HepG2 (cell line): ENCODE results near the gene RRP36. TPM values are rescaled to one million over a fixed set of nuclear protein-coding genes. Genes with fewer than 3 reads are reported as not detected.

Experiments used
- AKNA ChIP-seq: sonication (generic); formaldehyde crosslinking; IDR thresholded peaks from 2 replicates; pipeline ENCODE4 v1.4.0; 2020; ENCODE audit warnings: missing genetic modification reagents, borderline replicate concordance
- ATRX ChIP-seq: sonication (generic); formaldehyde crosslinking; IDR thresholded peaks from 2 replicates; pipeline ENCODE4 v1.4.0; 2020; ENCODE audit warnings: missing genetic modification reagents, borderline replicate concordance
- CEBPG ChIP-seq: IDR thresholded peaks from 2 replicates; pipeline ENCODE4 v1.6.1; 2016
- CREB3 ChIP-seq: sonication (generic); formaldehyde crosslinking; IDR thresholded peaks from 2 replicates; pipeline ENCODE4 v1.5.0; 2020; ENCODE audit warnings: missing genetic modification reagents
- E2F1 ChIP-seq: sonication (generic); formaldehyde crosslinking; IDR thresholded peaks from 2 replicates; pipeline ENCODE4 v1.5.0; 2020; ENCODE audit warnings: missing genetic modification reagents
- FOXA1 ChIP-seq, 2 experiments: fragments of 450-650 bp in 1 of 2; sonication (generic) in 1 of 2; formaldehyde crosslinking in 1 of 2; IDR thresholded peaks; 2 replicates each; pipeline versions ENCODE4 v1.4.0 to v1.6.1; 2016 to 2020; ENCODE audit warnings: missing genetic modification reagents in 1 of 2
- HMGXB4 ChIP-seq, 2 experiments: sonication (generic) in 1 of 2; formaldehyde crosslinking in 1 of 2; IDR thresholded peaks; 2 replicates each; pipeline versions ENCODE4 v1.4.0 to v1.6.1; 2018 to 2020; ENCODE audit warnings: missing genetic modification reagents in 2 of 2, borderline replicate concordance in 1 of 2, low read depth in 1 of 2, mild to moderate bottlenecking in 1 of 2, missing biosample characterization in 1 of 2
- KDM3A ChIP-seq: IDR thresholded peaks from 2 replicates; pipeline ENCODE4 v1.6.1; 2018; ENCODE audit warnings: low read depth, missing compliant biosample characterization
- MYC ChIP-seq: sonication (generic); formaldehyde crosslinking; IDR thresholded peaks from 2 replicates; pipeline ENCODE4 v1.9.0; 2021; ENCODE audit warnings: missing genetic modification reagents, borderline replicate concordance
- PHF20 ChIP-seq: sonication (generic); formaldehyde crosslinking; IDR thresholded peaks from 2 replicates; pipeline ENCODE4 v1.5.0; 2020; ENCODE audit warnings: mild to moderate bottlenecking, missing genetic modification reagents
- PHF21A ChIP-seq: sonication (generic); formaldehyde crosslinking; IDR thresholded peaks from 2 replicates; pipeline ENCODE4 v1.5.0; 2020; ENCODE audit warnings: mild to moderate bottlenecking, missing genetic modification reagents
- PHF8 ChIP-seq: sonication (generic); formaldehyde crosslinking; IDR thresholded peaks from 2 replicates; pipeline ENCODE4 v1.5.0; 2020; ENCODE audit warnings: missing genetic modification reagents
- TBP ChIP-seq: sonication (generic); formaldehyde crosslinking; IDR thresholded peaks from 2 replicates; pipeline ENCODE4 v1.5.0; 2020; ENCODE audit warnings: missing genetic modification reagents
- ZFP91 ChIP-seq: sonication (generic); formaldehyde crosslinking; IDR thresholded peaks from 2 replicates; pipeline ENCODE4 v1.9.0; 2022; ENCODE audit warnings: missing genetic modification reagents, mild to moderate bottlenecking, borderline replicate concordance
- ZNF512 ChIP-seq: sonication (generic); formaldehyde crosslinking; IDR thresholded peaks from 2 replicates; pipeline ENCODE4 v1.4.0; 2020; ENCODE audit warnings: mild to moderate bottlenecking, missing genetic modification reagents
- ZNF530 ChIP-seq: sonication (generic); formaldehyde crosslinking; IDR thresholded peaks from 2 replicates; pipeline ENCODE4 v1.5.0; 2020; ENCODE audit warnings: low read depth, mild to moderate bottlenecking, missing genetic modification reagents
- ZNF792 ChIP-seq: IDR thresholded peaks from 2 replicates; pipeline ENCODE4 v1.6.1; 2016
- polyA plus RNA-seq, 8 experiments: library from polyadenylated mRNA; depleted of rRNA in 3 of 8; stranded (reverse) in 7 of 8; unstranded in 1 of 8; fragments of >200 nt; fragmentation: Illumina TruSeq in 4 of 8; extraction: Trizol in 4 of 8; gene quantifications; 2 replicates each; pipeline versions ENCODE4 v1.2.1 to v1.2.3, GENCODE V29; 2011 to 2016; ENCODE audit warnings: low read depth in 4 of 8, missing spikeins in 1 of 8, mixed read lengths in 1 of 8; ENCODE audit not compliant: insufficient read depth in 1 of 8
- total RNA-seq, 5 experiments: library from RNA; depleted of rRNA; stranded (reverse); fragments of >200 nt; fragmentation: Illumina TruSeq; extraction: Trizol; gene quantifications; 2 replicates each; pipeline ENCODE4 v1.2.3, GENCODE V29; 2016; ENCODE audit warnings: low read depth in 1 of 5

The RRP36 gene
- total and polyA plus RNA-seq, 2 of the 13 experiments (the other 11 are each of a cell fraction or from before 2014, with no cell fraction given) = 29.5 to 144 TPM

- TF ChIP-seq ZNF512 (CRISPR knock-in tag) = no peak
- TF ChIP-seq HMGXB4 (CRISPR knock-in tag; IDR thresholded peaks at IDR 0.05; ENCODE audit: borderline replicate concordance in 1 of 2, low read depth in 1 of 2) = no peak
- TF ChIP-seq ZFP91 (CRISPR knock-in tag) = 0 out of 2 replicates have a peak, but pooled peaks have one; percentile 22
- TF ChIP-seq MYC (CRISPR knock-in tag) = no peak
- no peak for TF ChIP-seq PHF8 (CRISPR knock-in tag)
- TF ChIP-seq ATRX (CRISPR knock-in tag) = no peak
- no peak for TF ChIP-seq PHF20 (CRISPR knock-in tag)
- no peak for TF ChIP-seq E2F1 (CRISPR knock-in tag)
- TF ChIP-seq TBP = no peak
- no peak for TF ChIP-seq CREB3
- TF ChIP-seq CEBPG (CRISPR knock-in tag) = 0 out of 2 replicates have a peak, but pooled peaks have one; percentile 17
- TF ChIP-seq FOXA1 (IDR thresholded peaks at IDR 0.05) = no peak
- TF ChIP-seq FOXA1 (CRISPR knock-in tag; IDR thresholded peaks at IDR 0.05) = no peak
- TF ChIP-seq ZNF792 (CRISPR knock-in tag) = no peak
- TF ChIP-seq AKNA (CRISPR knock-in tag) = no peak
- no peak for TF ChIP-seq ZNF530
- TF ChIP-seq PHF21A (CRISPR knock-in tag) = no peak
- no peak for TF ChIP-seq KDM3A (CRISPR knock-in tag)
These were observed 48.7 kb downstream of the RRP36 start (continued) for GRCh38 chr6:43070028-43070632.
